Measurements from ENCODE around the gene LTBP4. TPM values are rescaled to one million over a fixed set of nuclear protein-coding genes. Genes with fewer than 3 reads are reported as not detected.
A peak's percentile ranks its signal among the peaks of the same experiment; 100 is the strongest.

The LTBP4 gene
- total RNA-seq, 1 experiment from 2014 or later = 47.7 TPM

- no peak for DNase-seq (ENCODE audit: low read depth)
- in situ Hi-C loops (cut with HindIII; ENCODE audit: low pct_unique_long_range_greater_than_20kb, low sequenced_read_pairs) = no loop called here
These were observed 7.1 kb downstream of the LTBP4 start for GRCh38 chr19:40608240-40608621.

- no peak for DNase-seq (ENCODE audit: low read depth)
- in situ Hi-C loops (cut with HindIII; ENCODE audit: low pct_unique_long_range_greater_than_20kb, low sequenced_read_pairs) = no loop called here
These were observed 7.8 kb downstream of the LTBP4 start for GRCh38 chr19:40608957-40609356.

GRCh38 chr19:40609561-40610395 lies 8.6 kb downstream of the LTBP4 start:
- in situ Hi-C loops (cut with HindIII; ENCODE audit: low pct_unique_long_range_greater_than_20kb, low sequenced_read_pairs) = no loop called here
- DNase-seq (ENCODE audit: low read depth) = peak; percentile 59

- no peak for DNase-seq (ENCODE audit: low read depth)
- in situ Hi-C loops (cut with HindIII; ENCODE audit: low pct_unique_long_range_greater_than_20kb, low sequenced_read_pairs) = no loop called here
These were observed 9.4 kb downstream of the LTBP4 start for GRCh38 chr19:40610396-40611064.

GRCh38 chr19:40611096-40611495 lies 9.9 kb downstream of the LTBP4 start:
- no peak for DNase-seq (ENCODE audit: low read depth)
- in situ Hi-C loops (cut with HindIII; ENCODE audit: low pct_unique_long_range_greater_than_20kb, low sequenced_read_pairs) = no loop called here

DNA sequence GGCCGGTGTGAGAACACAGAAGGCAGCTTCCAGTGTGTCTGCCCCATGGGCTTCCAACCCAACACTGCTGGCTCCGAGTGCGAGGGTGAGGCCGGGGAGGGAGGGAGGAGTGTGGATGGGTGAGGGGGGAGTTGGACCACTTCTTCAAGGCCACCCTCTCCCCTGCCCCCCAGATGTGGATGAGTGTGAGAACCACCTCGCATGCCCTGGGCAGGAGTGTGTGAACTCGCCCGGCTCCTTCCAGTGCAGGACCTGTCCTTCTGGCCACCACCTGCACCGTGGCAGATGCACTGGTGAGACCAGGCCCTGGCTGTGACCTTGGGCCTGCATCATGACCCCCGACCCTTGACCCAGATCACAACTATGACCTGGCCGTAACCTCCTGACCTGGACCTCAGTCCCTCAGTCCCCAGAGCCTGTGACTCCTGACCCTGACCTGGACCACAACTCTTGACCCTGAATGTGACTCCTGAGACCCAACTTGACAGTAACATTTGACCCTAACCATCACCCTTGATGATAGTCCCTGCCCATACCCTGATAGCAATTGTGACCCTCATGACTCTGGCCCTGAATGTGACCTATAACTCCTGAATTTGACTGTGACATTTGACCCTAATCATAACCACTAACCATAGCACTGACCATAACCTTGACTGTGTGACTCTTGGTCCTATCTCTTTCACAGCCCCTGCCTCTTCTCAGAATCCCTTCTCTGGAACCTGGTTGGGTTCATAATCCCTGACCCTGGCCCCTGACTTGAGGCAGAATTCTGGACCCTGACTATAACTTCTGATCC lies 10.9 kb downstream of the LTBP4 start:
- no peak for DNase-seq (ENCODE audit: low read depth)
- in situ Hi-C loops (cut with HindIII; ENCODE audit: low pct_unique_long_range_greater_than_20kb, low sequenced_read_pairs) = no loop called here

DNA sequence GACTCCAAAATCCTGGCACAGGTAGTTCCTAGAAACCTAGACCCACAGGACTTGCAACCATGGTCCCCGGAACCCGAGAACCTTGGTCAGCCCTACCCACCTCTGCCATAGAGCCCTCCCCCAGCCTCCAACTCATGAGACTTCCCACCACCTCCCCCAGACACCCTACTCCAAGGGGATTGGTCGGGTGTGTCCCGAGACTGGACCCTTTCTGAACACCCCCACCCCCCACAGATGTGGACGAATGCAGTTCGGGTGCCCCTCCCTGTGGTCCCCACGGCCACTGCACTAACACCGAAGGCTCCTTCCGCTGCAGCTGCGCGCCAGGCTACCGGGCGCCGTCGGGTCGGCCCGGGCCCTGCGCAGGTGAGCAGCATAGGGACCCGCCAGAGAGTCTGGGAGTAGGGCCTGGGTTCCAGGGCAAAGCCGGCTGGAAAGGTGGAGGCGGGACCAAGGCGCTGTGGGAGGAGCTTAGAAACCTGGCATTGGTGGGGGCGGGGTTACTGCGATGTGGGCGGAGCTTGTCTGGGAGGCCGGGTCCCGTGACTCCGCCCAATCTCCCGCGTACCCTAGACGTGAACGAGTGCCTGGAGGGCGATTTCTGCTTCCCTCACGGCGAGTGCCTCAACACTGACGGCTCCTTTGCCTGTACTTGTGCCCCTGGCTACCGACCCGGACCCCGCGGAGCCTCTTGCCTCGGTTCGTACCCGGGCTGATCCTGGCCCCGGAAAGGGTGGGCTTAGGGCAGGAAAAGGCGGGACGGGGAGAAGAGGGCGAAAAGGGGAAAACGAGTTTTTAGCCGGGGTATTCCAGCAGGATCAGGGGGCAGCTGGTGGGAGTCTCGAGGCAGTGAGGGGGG lies 11.9 kb downstream of the LTBP4 start:
- DNase-seq (ENCODE audit: low read depth) = no peak
- in situ Hi-C loops (cut with HindIII; ENCODE audit: low pct_unique_long_range_greater_than_20kb, low sequenced_read_pairs) = no loop called here

DNA sequence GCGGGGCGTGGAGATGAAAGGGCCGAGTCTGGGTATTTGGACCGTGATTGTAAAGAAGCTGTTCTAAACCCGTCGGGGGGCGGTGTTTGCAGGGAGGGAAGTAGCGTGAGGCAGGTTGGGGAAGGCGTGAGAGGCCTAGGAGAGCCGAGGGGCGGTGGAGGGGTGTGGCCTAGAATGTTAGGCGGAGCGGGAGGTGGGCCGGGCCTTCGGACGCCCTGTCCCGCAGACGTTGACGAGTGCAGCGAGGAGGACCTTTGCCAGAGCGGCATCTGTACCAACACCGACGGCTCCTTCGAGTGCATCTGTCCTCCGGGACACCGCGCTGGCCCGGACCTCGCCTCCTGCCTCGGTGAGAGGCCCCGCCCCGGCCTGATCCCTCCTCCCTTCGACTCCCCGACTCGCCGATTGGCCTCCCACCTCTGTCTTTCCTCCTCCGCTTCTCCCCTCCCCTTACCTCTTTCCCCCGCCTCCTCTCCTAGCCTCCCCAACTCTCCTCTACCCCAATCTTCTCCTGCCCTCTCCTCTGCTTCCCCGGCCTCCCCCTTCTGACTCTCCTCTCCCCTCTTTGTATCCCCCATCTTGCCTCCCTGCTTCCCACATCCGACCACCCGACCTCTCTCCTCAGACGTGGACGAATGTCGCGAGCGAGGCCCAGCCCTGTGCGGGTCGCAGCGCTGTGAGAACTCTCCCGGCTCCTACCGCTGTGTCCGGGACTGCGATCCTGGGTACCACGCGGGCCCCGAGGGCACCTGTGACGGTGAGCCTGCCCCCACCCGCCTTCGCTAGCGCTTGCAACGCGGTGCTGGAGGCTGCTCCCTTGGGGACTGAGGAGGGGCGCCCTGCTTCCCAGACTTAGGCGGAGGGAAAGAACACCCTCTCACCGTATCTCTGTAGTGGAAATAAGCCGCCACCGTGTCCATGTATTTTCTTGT lies 12.8 kb downstream of the LTBP4 start:
- in situ Hi-C loops (cut with HindIII; ENCODE audit: low pct_unique_long_range_greater_than_20kb, low sequenced_read_pairs) = no loop called here
- DNase-seq (ENCODE audit: low read depth) = no peak

GRCh38 chr19:40614622-40615411 lies 13.6 kb downstream of the LTBP4 start:
- peak; percentile 99 for DNase-seq (ENCODE audit: low read depth)
- in situ Hi-C loops (cut with HindIII; ENCODE audit: low pct_unique_long_range_greater_than_20kb, low sequenced_read_pairs) = no loop called here

DNA sequence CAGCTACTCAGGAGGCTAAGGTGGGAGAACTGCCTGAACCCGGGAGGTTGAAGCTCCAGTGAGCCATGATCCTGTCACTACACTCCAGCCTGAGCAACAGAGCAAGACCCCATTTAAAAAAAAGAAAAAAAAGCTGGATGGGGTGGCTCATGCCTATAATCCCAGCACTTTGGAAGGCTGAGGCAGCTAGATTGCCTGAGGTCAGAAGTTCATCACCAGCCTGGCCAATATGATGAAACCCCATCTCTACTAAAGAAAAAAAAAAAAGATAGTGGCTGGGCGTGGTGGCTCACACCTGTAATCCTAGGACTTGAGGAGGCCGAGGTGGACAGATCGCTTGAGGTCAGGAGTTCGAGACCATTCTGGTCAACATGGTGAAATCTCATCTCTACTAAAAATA lies 15.0 kb downstream of the LTBP4 start:
- in situ Hi-C loops (cut with HindIII; ENCODE audit: low pct_unique_long_range_greater_than_20kb, low sequenced_read_pairs) = no loop called here
- no peak for DNase-seq (ENCODE audit: low read depth)

DNA sequence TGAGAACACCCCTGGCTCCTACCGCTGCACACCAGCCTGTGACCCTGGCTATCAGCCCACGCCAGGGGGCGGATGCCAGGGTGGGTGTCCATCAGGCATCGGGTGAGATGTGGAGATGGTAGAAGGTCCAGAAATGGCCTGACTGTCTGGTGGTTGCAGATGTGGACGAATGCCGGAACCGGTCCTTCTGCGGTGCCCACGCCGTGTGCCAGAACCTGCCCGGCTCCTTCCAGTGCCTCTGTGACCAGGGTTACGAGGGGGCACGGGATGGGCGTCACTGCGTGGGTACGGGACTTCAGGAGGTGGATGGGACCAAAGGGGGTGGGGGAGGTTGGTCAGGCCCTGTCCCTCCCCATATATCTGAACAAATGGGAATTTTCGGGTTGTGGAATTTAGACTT lies 15.8 kb downstream of the LTBP4 start:
- in situ Hi-C loops (cut with HindIII; ENCODE audit: low pct_unique_long_range_greater_than_20kb, low sequenced_read_pairs) = no loop called here

GRCh38 chr19:40617961-40618360 lies 16.8 kb downstream of the LTBP4 start:
- in situ Hi-C loops (cut with HindIII; ENCODE audit: low pct_unique_long_range_greater_than_20kb, low sequenced_read_pairs) = no loop called here
- no peak for DNase-seq (ENCODE audit: low read depth)

More for the DNA sequence above, 15.8 kb downstream of the LTBP4 start:
- no peak for DNase-seq (ENCODE audit: low read depth)

GRCh38 chr19:40619333-40620160 lies 18.4 kb downstream of the LTBP4 start:
- in situ Hi-C loops (cut with HindIII; ENCODE audit: low pct_unique_long_range_greater_than_20kb, low sequenced_read_pairs) = no loop called here
- no peak for DNase-seq (ENCODE audit: low read depth)

GRCh38 chr19:40620161-40620485 lies 19.0 kb downstream of the LTBP4 start:
- in situ Hi-C loops (cut with HindIII; ENCODE audit: low pct_unique_long_range_greater_than_20kb, low sequenced_read_pairs) = no loop called here
- no peak for DNase-seq (ENCODE audit: low read depth)

GRCh38 chr19:40621283-40621682 lies 20.1 kb downstream of the LTBP4 start:
- in situ Hi-C loops (cut with HindIII; ENCODE audit: low pct_unique_long_range_greater_than_20kb, low sequenced_read_pairs) = no loop called here
- DNase-seq (ENCODE audit: low read depth) = no peak
